Uterus (tissue), 4 donors: ENCODE data around the gene GSK3B. TPM values are rescaled to one million over a fixed set of nuclear protein-coding genes. Genes with fewer than 3 reads are reported as not detected.

Experiments used
- DNase-seq, 2 donors: peaks; one replicate each; pipeline ENCODE4 v3.0.0-alpha.2; 2019 to 2020
- H3K27ac ChIP-seq, 2 donors: fragments of 200-600 bp; sonication (generic); 1 replicate in 1 of 2; 2 replicates in 1 of 2; pipeline ENCODE4 v1.5.1; 2016 to 2018
- H3K27me3 ChIP-seq, 2 donors: fragments of 200-600 bp; sonication (generic); one replicate each; pipeline ENCODE4 v1.5.1; 2018 to 2019; ENCODE audit warnings: control low read depth in 1 of 2
- H3K36me3 ChIP-seq, 2 donors: fragments of 200-600 bp; sonication (generic); one replicate each; pipeline ENCODE4 v1.5.1; 2019; ENCODE audit warnings: control low read depth in 1 of 2
- H3K4me1 ChIP-seq, 2 donors: fragments of 200-600 bp; sonication (generic); one replicate each; pipeline ENCODE4 v1.5.1; 2018 to 2019; ENCODE audit warnings: control low read depth in 1 of 2
- H3K4me3 ChIP-seq, 2 donors: fragments of 200-600 bp; sonication (generic); 1 replicate in 1 of 2; 2 replicates in 1 of 2; pipeline ENCODE4 v1.5.1; 2018 to 2019; ENCODE audit warnings: mild to moderate bottlenecking in 1 of 2
- H3K9me3 ChIP-seq, 2 donors: fragments of 200-600 bp; sonication (generic); one replicate each; pipeline ENCODE4 v1.5.1; 2019; ENCODE audit warnings: control low read depth in 1 of 2
- CTCF ChIP-seq, 4 experiments: fragments of 200-600 bp in 2 of 4; fragments of 450-650 bp in 2 of 4; sonication (generic) in 2 of 4; IDR thresholded peaks; one replicate each; pipeline ENCODE4 v1.5.1; 2016 to 2019; ENCODE audit warnings: antibody characterized with exemption in 4 of 4, mild to moderate bottlenecking in 2 of 4, moderate library complexity in 1 of 4
- POLR2A ChIP-seq, 2 donors: fragments of 450-650 bp; IDR thresholded peaks; one replicate each; pipeline ENCODE4 v1.6.1; 2016; ENCODE audit warnings: antibody characterized with exemption in 2 of 2, mild to moderate bottlenecking in 1 of 2, moderate library complexity in 1 of 2
- intact Hi-C: fragments of 100-400 bp; cut with DNase I; formaldehyde crosslinking; loops from one replicate; pipeline ENCODE4 v1.15.1; 2023; ENCODE audit warnings: low total_unique reads
- total RNA-seq, 4 donors: library from RNA; depleted of rRNA in 3 of 4; stranded (reverse); fragments of >200 nt in 3 of 4; gene quantifications; one replicate each; pipeline versions ENCODE4 v1.1.0 to v1.2.4, GENCODE V29; 2014 to 2023
- donor health status: DM: yes; HTN: yes; CAD: no.

GSK3B gene
- total RNA-seq, 4 donors from 2014 or later = 13.5 to 53.8 (median 31.3) TPM

- intact Hi-C loops = no loop called here
- DNase-seq = no peak
- Histone ChIP-seq H3K27me3 (no peaks in the 10 kb centered on the region), H3K36me3 (no peaks in the 10 kb centered on the region), H3K27ac (no peak overlapping the region), H3K4me3 (no peak overlapping the region), H3K9me3 (no peaks in the 10 kb centered on the region), H3K4me1 (no peaks in the 10 kb centered on the region)
- TF ChIP-seq POLR2A (IDR thresholded peaks at IDR 0.05) (no peak), CTCF (IDR thresholded peaks at IDR 0.05) (no peak)
Observed at GRCh38 chr3:119783883-119784282, 310.4 kb downstream of the GSK3B start.

GRCh38 chr3:119783255-119783654 is 311.0 kb downstream of the GSK3B start:
- no peak overlapping the region for H3K4me3 ChIP-seq
- intact Hi-C loops = no loop called here
- H3K9me3 ChIP-seq = no peaks in the 10 kb centered on the region
- H3K36me3 ChIP-seq = no peaks in the 10 kb centered on the region
- TF ChIP-seq POLR2A (IDR thresholded peaks at IDR 0.05) = no peak
- TF ChIP-seq CTCF (IDR thresholded peaks at IDR 0.05) = no peak
- no peak for DNase-seq
- no peaks in the 10 kb centered on the region for H3K27me3 ChIP-seq
- no peak overlapping the region for H3K27ac ChIP-seq
- no peaks in the 10 kb centered on the region for H3K4me1 ChIP-seq

GRCh38 chr3:119782460-119782859 is 311.8 kb downstream of the GSK3B start:
- no peaks in the 10 kb centered on the region for H3K9me3 ChIP-seq
- no peak overlapping the region for H3K27ac ChIP-seq
- no peaks in the 10 kb centered on the region for H3K27me3 ChIP-seq
- TF ChIP-seq POLR2A (IDR thresholded peaks at IDR 0.05) = no peak
- TF ChIP-seq CTCF (IDR thresholded peaks at IDR 0.05) = no peak
- DNase-seq = no peak
- H3K4me1 ChIP-seq = no peaks in the 10 kb centered on the region
- H3K36me3 ChIP-seq = no peaks in the 10 kb centered on the region
- intact Hi-C loops = no loop called here
- H3K4me3 ChIP-seq = no peak overlapping the region

GRCh38 chr3:119781330-119782198 is 312.7 kb downstream of the GSK3B start, which contains the start of gene NR1I2:
NR1I2 (plus strand) TSS chr3:119782101.
- Histone ChIP-seq H3K4me3 (no peak within 1 kb of the TSS), H3K27ac (no peak within 1 kb of the TSS), H3K9me3 (no peaks in the 10 kb centered on the region), H3K4me1 (no peaks in the 10 kb centered on the region), H3K36me3 (no peaks in the 10 kb centered on the region), H3K27me3 (no peaks in the 10 kb centered on the region)
- intact Hi-C loops = no loop called here
- DNase-seq = no peak
- TF ChIP-seq CTCF (IDR thresholded peaks at IDR 0.05) = no peak
- TF ChIP-seq POLR2A (IDR thresholded peaks at IDR 0.05) = no peak

GRCh38 chr3:119779731-119780383 is 314.4 kb downstream of the GSK3B start:
- H3K4me1 ChIP-seq = no peaks in the 10 kb centered on the region
- TF ChIP-seq CTCF (IDR thresholded peaks at IDR 0.05) (no peak), POLR2A (IDR thresholded peaks at IDR 0.05) (no peak)
- H3K9me3 ChIP-seq = no peaks in the 10 kb centered on the region
- no peaks in the 10 kb centered on the region for H3K27me3 ChIP-seq
- no peak overlapping the region for H3K4me3 ChIP-seq
- intact Hi-C loops = no loop called here
- DNase-seq = no peak
- no peaks in the 10 kb centered on the region for H3K36me3 ChIP-seq
- H3K27ac ChIP-seq = no peak overlapping the region
